Left lung (tissue), 10 donors: Measurements from ENCODE around the gene MTMR12. TPM values are rescaled to one million over a fixed set of nuclear protein-coding genes. Genes with fewer than 3 reads are reported as not detected.
"Not testable (repeated sequence)": the region's sequence is repeated elsewhere in the genome, so short reads cannot be mapped to it uniquely, and the experiment has no call there.

Experiments
- ATAC-seq: fragments of 200-7000 bp; cut with Tn5 transposase; one replicate; pipeline ENCODE4 v1.9.1; 2020; ENCODE audit warnings: moderate library complexity
- DNase-seq, 4 donors: peaks; one replicate each; pipeline ENCODE4 v3.0.0-alpha.2; 2013 to 2020
- H3K27ac ChIP-seq, 2 donors: fragments of 200-600 bp; sonication (generic) in 1 of 2; one replicate each; pipeline versions ENCODE4 v1.5.0 to v1.8.0; 2020 to 2021
- H3K27me3 ChIP-seq, 2 donors: fragments of 200-600 bp; sonication (generic) in 1 of 2; one replicate each; pipeline versions ENCODE4 v1.5.0 to v1.8.0; 2020 to 2021
- H3K36me3 ChIP-seq, 2 donors: fragments of 200-600 bp; sonication (generic) in 1 of 2; one replicate each; pipeline versions ENCODE4 v1.5.0 to v1.8.0; 2020 to 2021
- H3K4me1 ChIP-seq, 2 donors: fragments of 200-600 bp; one replicate each; pipeline ENCODE4 v1.8.0; 2021
- H3K4me3 ChIP-seq, 2 donors: fragments of 200-600 bp; sonication (generic) in 1 of 2; one replicate each; pipeline versions ENCODE4 v1.5.0 to v1.8.0; 2020 to 2021; ENCODE audit warnings: mild to moderate bottlenecking in 1 of 2
- H3K9me3 ChIP-seq, 2 donors: fragments of 200-600 bp; sonication (generic) in 1 of 2; one replicate each; pipeline versions ENCODE4 v1.5.0 to v1.8.0; 2020 to 2021
- CTCF ChIP-seq, 2 donors: fragments of 200-600 bp; sonication (generic) in 1 of 2; IDR thresholded peaks; one replicate each; pipeline versions ENCODE4 v1.5.0 to v1.8.0; 2021; ENCODE audit warnings: antibody characterized with exemption in 2 of 2
- intact Hi-C, 2 donors: fragments of 100-400 bp; cut with DNase I; formaldehyde crosslinking; loops; one replicate each; pipeline versions ENCODE4 v1.11.2 to v1.14.2; 2022
- polyA plus RNA-seq, 6 donors: library from polyadenylated mRNA; unstranded; fragments of 120-200 nt; gene quantifications; one replicate each; pipeline ENCODE4 v1.2.1, GENCODE V29; 2013; ENCODE audit not compliant: insufficient read length in 6 of 6
- total RNA-seq, 2 donors: library from RNA; stranded (reverse); fragmentation: NEBNext Ultra II Directional; extraction: Animal tissue kit (Norgen Biotek cat#: 25700); gene quantifications; one replicate each; pipeline ENCODE4 v1.2.1, GENCODE V29; 2021
- donor health status: DM: no; HTN: yes; CAD: no.
- donor health status: DM: no; HTN: no; CAD: no.

The MTMR12 gene
- total and polyA plus RNA-seq, 8 donors: 27.9 to 39.0 (median 34.4) TPM

- Histone ChIP-seq H3K36me3 (no peaks in the 10 kb centered on the region), H3K9me3 (no peaks in the 10 kb centered on the region), H3K4me3 (no peak overlapping the region), H3K27ac (no peak overlapping the region), H3K4me1 (no peaks in the 10 kb centered on the region), H3K27me3 (no peaks in the 10 kb centered on the region)
- no peak for DNase-seq
- intact Hi-C loops: no loop called here
- ATAC-seq: peak; percentile 85
- no peak for TF ChIP-seq CTCF (IDR thresholded peaks at IDR 0.05)
Observed at GRCh38 chr5:32283539-32284377, 29.0 kb downstream of the MTMR12 start.

GRCh38 chr5:32283061-32283460, 29.7 kb downstream of the MTMR12 start:
- DNase-seq (no peak), ATAC-seq (no peak)
- Histone ChIP-seq H3K27me3 (no peaks in the 10 kb centered on the region), H3K4me1 (no peaks in the 10 kb centered on the region), H3K27ac (no peak overlapping the region), H3K4me3 (no peak overlapping the region), H3K9me3 (no peaks in the 10 kb centered on the region), H3K36me3 (no peaks in the 10 kb centered on the region)
- no peak for TF ChIP-seq CTCF (IDR thresholded peaks at IDR 0.05)
- intact Hi-C loops: no loop called here

- no peaks in the 10 kb centered on the region for H3K4me1 ChIP-seq
- TF ChIP-seq CTCF (IDR thresholded peaks at IDR 0.05): no peak
- intact Hi-C loops: no loop called here
- H3K4me3 ChIP-seq: no peak overlapping the region
- H3K27ac ChIP-seq: no peak overlapping the region
- H3K36me3 ChIP-seq: no peaks in the 10 kb centered on the region
- no peak for ATAC-seq
- DNase-seq: no peak
- no peaks in the 10 kb centered on the region for H3K27me3 ChIP-seq
- H3K9me3 ChIP-seq: no peaks in the 10 kb centered on the region
Observed at GRCh38 chr5:32282633-32283032, 30.1 kb downstream of the MTMR12 start.

- H3K4me1 ChIP-seq, H3K36me3 ChIP-seq, H3K4me3 ChIP-seq, DNase-seq, intact Hi-C loops, H3K27me3 ChIP-seq, ATAC-seq, H3K27ac ChIP-seq, H3K9me3 ChIP-seq: not testable (repeated sequence)
Observed at GRCh38 chr5:32281378-32282133, 31.2 kb downstream of the MTMR12 start.

- TF ChIP-seq CTCF (IDR thresholded peaks at IDR 0.05): no peak
- no peak overlapping the region for H3K4me3 ChIP-seq
- H3K27me3 ChIP-seq: no peaks in the 10 kb centered on the region
- no peaks in the 10 kb centered on the region for H3K36me3 ChIP-seq
- peaks cover 0 to 13% of the 10 kb centered on the region in 2 donors for H3K4me1 ChIP-seq
- ATAC-seq: no peak
- intact Hi-C loops: no loop called here
- no peak for DNase-seq
- H3K9me3 ChIP-seq: no peaks in the 10 kb centered on the region
- H3K27ac ChIP-seq: peak overlapping the region in 1 of 2 donors; percentile 3
Observed at GRCh38 chr5:32280656-32281081, 32.1 kb downstream of the MTMR12 start.
